Heart right ventricle (tissue), 16 donors: ENCODE measurements around the gene TBC1D17. TPM values are rescaled to one million over a fixed set of nuclear protein-coding genes. Genes with fewer than 3 reads are reported as not detected.

Experiments used
- ATAC-seq, 8 donors: fragments of 200-7000 bp; cut with Tn5 transposase; one replicate each; pipeline ENCODE4 v1.9.1; 2020; ENCODE audit warnings: mild to moderate bottlenecking in 8 of 8, moderate library complexity in 8 of 8, moderate number of reproducible peaks in 1 of 8
- DNase-seq, 2 donors: peaks; one replicate each; pipeline ENCODE4 v3.0.0-alpha.2; 2020
- H3K27ac ChIP-seq, 10 donors: fragments of 200-600 bp; sonication (generic) in 2 of 10; one replicate each; pipeline versions ENCODE4 v1.5.0 to v1.8.0; 2020 to 2022; ENCODE audit warnings: mild to moderate bottlenecking in 3 of 10
- H3K27me3 ChIP-seq, 7 donors: fragments of 200-600 bp; one replicate each; pipeline ENCODE4 v1.8.0; 2021 to 2022; ENCODE audit warnings: mild to moderate bottlenecking in 2 of 7
- H3K36me3 ChIP-seq, 9 donors: fragments of 200-600 bp; sonication (generic) in 1 of 9; one replicate each; pipeline versions ENCODE4 v1.5.0 to v1.8.0; 2020 to 2022; ENCODE audit warnings: mild to moderate bottlenecking in 2 of 9
- H3K4me1 ChIP-seq, 9 donors: fragments of 200-600 bp; sonication (generic) in 1 of 9; one replicate each; pipeline versions ENCODE4 v1.5.0 to v1.8.0; 2020 to 2022; ENCODE audit warnings: mild to moderate bottlenecking in 4 of 9
- H3K4me3 ChIP-seq, 10 donors: fragments of 200-600 bp; sonication (generic) in 2 of 10; one replicate each; pipeline versions ENCODE4 v1.5.0 to v1.8.0; 2020 to 2022; ENCODE audit warnings: mild to moderate bottlenecking in 7 of 10, moderate library complexity in 2 of 10
- H3K9me3 ChIP-seq, 11 donors: fragments of 200-600 bp in 10 of 11; sonication (generic) in 2 of 11; one replicate each; pipeline versions ENCODE4 v1.5.0 to v1.8.0; 2013 to 2022; ENCODE audit warnings: mild to moderate bottlenecking in 2 of 11, control low read depth in 1 of 11, moderate library complexity in 1 of 11
- CTCF ChIP-seq, 9 donors: fragments of 200-600 bp; sonication (generic) in 2 of 9; IDR thresholded peaks; one replicate each; pipeline versions ENCODE4 v1.5.0 to v1.8.0; 2021 to 2022; ENCODE audit warnings: antibody characterized with exemption in 9 of 9, mild to moderate bottlenecking in 5 of 9, moderate library complexity in 1 of 9
- WGBS, 2 donors: extraction: QIAGEN DNeasy Blood & Tissue Kit; methylation state at CpG; one replicate each; pipeline ENCODE4 v1.1.7; 2013; ENCODE audit warnings: inconsistent platforms in 1 of 2; 5-methylcytosine and 5-hydroxymethylcytosine counted together
- intact Hi-C, 10 donors: fragments of 100-400 bp; cut with DNase I; formaldehyde crosslinking; loops; one replicate each; pipeline versions ENCODE4 v1.11.1 to v1.14.2; 2022
- polyA plus RNA-seq, 2 donors: library from polyadenylated mRNA; stranded (reverse); fragments of 200-250 nt; gene quantifications; one replicate each; pipeline ENCODE4 v1.2.3, GENCODE V29; 2013
- total RNA-seq, 10 donors: library from RNA; stranded (reverse); fragmentation: NEBNext Ultra II Directional in 3 of 10; extraction: Animal tissue kit (Norgen Biotek cat#: 25700) in 3 of 10; gene quantifications; one replicate each; pipeline versions ENCODE4 v1.2.1 to v1.2.4, GENCODE V29; 2021 to 2023
- donor health status: Arrhythmogenic right ventricular cardiomyopathy.
- donor health status: ischemic (EF 13 %, LVEDD 7.1; RV severe dilation, severe dysfunction).
- donor health status: healthy with polysubstance abuse.
- donor health status: DM: no; HTN: yes; CAD: no.
- donor health status: DM: no; HTN: no; CAD: no.
- donor health status: ischemic (EF 25% LVEDD 6.9; RV normal size, moderate dysfunction).
- donor health status: ischemic (EF 25% LVEDD 5.7; RV mildly dilated, moderate dysfunction).
- donor health status: healthy.
- donor health status: DM: yes; HTN: yes; CAD: no.
- donor health status: Ischemic cardiomyopathy.
- donor health status: ischemic (EF 35%, LVEDD 5.7; RV mildly dilated, moderate dysfunction).
- donor health status: nonischemic (EF 11% LVEDD 7.7; RV severe dilation, severe dysfunction).
- donor health status: DM: yes; HTN: yes; CAD: no.
- donor health status: PGD.
- donor health status: ischemic (EF 29% LVEDD 5.4; RV normal size, mild dysfunction).
- donor health status: nonischemic (EF 23%, LVEDD 6.1; RV moderate dilation, normal function).

TBC1D17 gene
- total and polyA plus RNA-seq, 12 donors, result 30.4 to 57.9 (median 49.8) TPM

DNA sequence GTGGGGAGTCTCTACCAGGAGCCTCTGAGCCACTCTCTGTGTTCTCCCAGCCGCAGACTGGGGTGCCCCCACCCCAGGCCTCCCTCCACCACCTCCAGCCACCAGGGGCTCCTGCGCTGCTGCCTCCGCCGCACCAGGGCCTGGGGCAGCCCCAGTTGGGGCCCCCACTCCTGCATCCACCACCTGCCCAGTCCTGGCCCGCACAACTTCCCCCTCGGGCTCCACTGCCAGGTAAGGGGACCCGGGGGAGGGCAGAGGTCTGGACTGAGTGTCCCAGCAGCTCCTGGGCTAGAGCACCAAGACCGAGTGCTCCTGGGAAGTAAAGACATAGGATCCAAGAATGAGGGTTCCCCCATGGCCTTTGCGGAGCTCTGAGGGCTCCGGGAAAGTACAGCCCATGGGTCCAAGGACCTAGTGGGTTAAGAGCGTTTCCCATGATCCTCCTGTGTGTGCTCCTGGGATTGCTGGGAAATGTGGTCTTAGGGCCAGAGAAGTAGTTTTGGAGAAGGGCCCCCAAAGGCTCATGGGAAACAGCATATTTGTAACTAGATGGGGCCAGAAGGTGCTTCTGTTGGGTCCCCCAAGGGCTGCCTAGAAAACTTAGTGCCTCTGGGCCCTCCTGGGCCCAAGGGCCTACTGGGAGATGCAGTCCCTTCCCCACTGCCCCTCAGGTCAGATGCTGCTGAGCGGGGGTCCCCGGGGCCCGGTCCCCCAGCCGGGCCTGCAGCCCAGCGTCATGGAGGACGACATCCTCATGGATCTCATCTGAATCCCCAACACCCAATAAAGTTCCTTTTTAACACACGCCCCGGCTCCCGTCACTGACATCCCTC is 41.1 kb upstream of the TBC1D17 start:
- H3K9me3 ChIP-seq, result no peaks in the 10 kb centered on the region
- peaks cover 0 to 17% (median 0%) of the 10 kb centered on the region in 9 donors for H3K4me1 ChIP-seq
- 93 to 94% methylated on average over 20 of the region's 20 CpGs for WGBS, 2 donors
- intact Hi-C loops, result loop anchor here in 1 of 10 donors (10.0 kb wide), 1 partner anchor 1238 kb away; no protein-coding TSS in a partner anchor
- H3K36me3 ChIP-seq, result peaks cover 0 to 98% (median 63%) of the 10 kb centered on the region in 9 donors
- DNase-seq, result no peak
- no peak overlapping the region for H3K27ac ChIP-seq
- ATAC-seq, result no peak
- no peak overlapping the region for H3K4me3 ChIP-seq
- no peak for TF ChIP-seq CTCF (IDR thresholded peaks at IDR 0.05)
- no peaks in the 10 kb centered on the region for H3K27me3 ChIP-seq

DNA sequence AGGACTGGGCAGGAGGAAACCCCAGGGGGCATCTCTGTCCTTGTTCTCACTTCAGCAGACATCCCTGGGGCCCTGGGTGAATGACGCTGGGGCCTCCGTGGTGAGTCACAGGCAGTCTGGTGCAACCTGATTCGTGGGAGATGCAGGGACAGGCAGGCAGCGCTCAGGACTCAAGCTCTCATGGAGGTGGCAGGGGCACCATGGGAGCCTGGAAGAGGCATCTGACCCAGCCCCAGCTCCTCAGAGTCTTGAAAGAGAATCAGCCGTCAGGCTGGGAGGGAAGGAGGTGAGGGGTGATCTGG is 40.5 kb upstream of the TBC1D17 start:
- no peak overlapping the region for H3K4me3 ChIP-seq
- no peak overlapping the region for H3K27ac ChIP-seq
- H3K4me1 ChIP-seq, result peaks cover 0 to 11% (median 0%) of the 10 kb centered on the region in 9 donors
- peaks cover 0 to 96% (median 61%) of the 10 kb centered on the region in 9 donors for H3K36me3 ChIP-seq
- intact Hi-C loops, result loop anchor here in 1 of 10 donors (10.0 kb wide), 1 partner anchor 1238 kb away; no protein-coding TSS in a partner anchor
- no peaks in the 10 kb centered on the region for H3K27me3 ChIP-seq
- DNase-seq (no peak), ATAC-seq (no peak)
- WGBS, 2 donors, result 81 to 88% methylated on average over 5 of the region's 5 CpGs
- TF ChIP-seq CTCF (IDR thresholded peaks at IDR 0.05), result no peak
- H3K9me3 ChIP-seq, result no peaks in the 10 kb centered on the region

- DNase-seq, result no peak
- no peaks in the 10 kb centered on the region for H3K9me3 ChIP-seq
- no peak for TF ChIP-seq CTCF (IDR thresholded peaks at IDR 0.05)
- H3K27ac ChIP-seq, result no peak overlapping the region
- ATAC-seq, result peak in 2 of 8 donors; percentile 4 to 12
- intact Hi-C loops, result loop anchor here in 1 of 10 donors (10.0 kb wide), 1 partner anchor 1237 kb away; no protein-coding TSS in a partner anchor
- peaks cover 0 to 95% (median 56%) of the 10 kb centered on the region in 9 donors for H3K36me3 ChIP-seq
- H3K4me1 ChIP-seq, result peaks cover 0 to 7% (median 0%) of the 10 kb centered on the region in 9 donors
- H3K4me3 ChIP-seq, result no peak overlapping the region
- H3K27me3 ChIP-seq, result no peaks in the 10 kb centered on the region
- WGBS, 2 donors, result 94 to 97% methylated on average over 9 of the region's 9 CpGs
Observed at GRCh38 chr19:49837425-49837824, 40.1 kb upstream of the TBC1D17 start.

DNA sequence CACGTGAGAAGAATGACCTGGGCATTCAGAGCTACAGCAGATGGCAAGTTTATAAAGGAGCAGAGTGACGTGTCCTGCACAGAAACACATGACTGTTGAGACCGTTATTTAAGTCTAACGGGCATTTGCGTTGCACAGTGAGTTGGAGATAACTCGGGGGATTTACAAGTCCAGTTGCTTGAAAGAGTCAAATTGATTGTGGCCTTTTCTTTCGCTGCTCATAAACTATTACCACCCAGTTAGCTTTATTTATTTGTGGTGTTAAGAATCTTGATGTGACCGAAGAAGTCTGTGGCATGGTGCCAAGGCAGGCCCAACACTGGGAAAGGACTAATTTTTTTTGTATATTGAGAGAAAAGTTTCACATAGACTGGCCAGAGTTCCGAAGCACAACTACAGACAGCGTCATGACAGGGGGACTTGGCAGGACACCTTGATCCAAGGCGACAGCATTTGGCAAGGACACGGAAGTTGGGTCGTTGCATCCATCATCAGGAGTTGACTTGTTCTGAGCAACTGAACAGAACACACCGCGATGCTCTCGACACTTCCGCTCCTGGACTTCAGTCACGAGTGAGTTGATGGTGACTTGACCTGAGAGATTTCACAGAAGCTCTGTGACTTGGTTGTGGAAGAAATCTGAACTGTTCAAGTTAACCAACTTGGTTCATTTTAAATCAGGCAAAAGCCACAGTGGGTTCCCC is 38.5 kb upstream of the TBC1D17 start:
- ATAC-seq, result peak in 2 of 8 donors; percentile 18 to 67
- H3K27ac ChIP-seq, result no peak overlapping the region

More for the DNA sequence above, 38.5 kb upstream of the TBC1D17 start:
- Histone ChIP-seq H3K36me3 (peaks cover 0 to 79% (median 40%) of the 10 kb centered on the region in 9 donors), H3K4me3 (no peak overlapping the region), H3K9me3 (no peaks in the 10 kb centered on the region), H3K4me1 (peaks cover 0 to 5% (median 0%) of the 10 kb centered on the region in 9 donors), H3K27me3 (no peaks in the 10 kb centered on the region)
- DNase-seq, result no peak
- WGBS, 2 donors, result 48 to 69% methylated on average over 18 of the region's 18 CpGs
- no peak for TF ChIP-seq CTCF (IDR thresholded peaks at IDR 0.05)
- intact Hi-C loops, result loop anchor here in 1 of 10 donors (10.0 kb wide), 1 partner anchor 1236 kb away; no protein-coding TSS in a partner anchor
